Spinal cord (tissue), 10 donors: ENCODE measurements around the gene APOL5. TPM values are rescaled to one million over a fixed set of nuclear protein-coding genes. Genes with fewer than 3 reads are reported as not detected.
"Not testable (repeated sequence)": the region's sequence is repeated elsewhere in the genome, so short reads cannot be mapped to it uniquely, and the experiment has no call there.

Experiments used
- DNase-seq, 6 donors: peaks; one replicate each; pipeline versions ENCODE4 v3.0.0 to v3.0.0-alpha.2; 2013 to 2015; ENCODE audit warnings: low spot score in 6 of 6, low read depth in 4 of 6
- H3K27ac ChIP-seq: one replicate; pipeline ENCODE4 v1.5.1; 2013; ENCODE audit warnings: low read depth, low read length, control low read depth
- H3K27me3 ChIP-seq: one replicate; pipeline ENCODE4 v1.6.1; 2013; ENCODE audit warnings: low read length; ENCODE audit not compliant: control insufficient read depth, insufficient read depth
- H3K36me3 ChIP-seq: one replicate; pipeline ENCODE4 v1.6.1; 2013; ENCODE audit warnings: low read length; ENCODE audit not compliant: control insufficient read depth, insufficient read depth
- H3K4me1 ChIP-seq: one replicate; pipeline ENCODE4 v1.6.1; 2013; ENCODE audit warnings: low read length; ENCODE audit not compliant: control insufficient read depth, insufficient read depth
- H3K4me3 ChIP-seq: one replicate; pipeline ENCODE4 v1.5.1; 2013; ENCODE audit warnings: low read depth, low read length, control low read depth
- H3K9me3 ChIP-seq: one replicate; pipeline ENCODE4 v1.6.1; 2013; ENCODE audit warnings: low read length; ENCODE audit not compliant: control insufficient read depth, insufficient read depth
- WGBS: methylation state at CpG from one replicate; pipeline ENCODE4 v1.1.5; 2013; ENCODE audit warnings: missing lambda C conversion rate; ENCODE audit not compliant: insufficient coverage; 5-methylcytosine and 5-hydroxymethylcytosine counted together
- long read RNA-seq, 4 donors: transcript quantifications; one replicate each; lab custom pipeline, GENCODE V29; 2026
- polyA plus RNA-seq, 2 donors: library from polyadenylated mRNA; unstranded; fragments of 120-200 nt; gene quantifications; one replicate each; pipeline ENCODE4 v1.2.1, GENCODE V29; 2013; ENCODE audit not compliant: insufficient read length in 2 of 2
- total RNA-seq, 2 donors: library from RNA; depleted of rRNA in 1 of 2; stranded (reverse); fragments of 120-200 nt in 1 of 2; fragments of >200 nt in 1 of 2; gene quantifications; one replicate each; pipeline versions ENCODE4 v1.2.3 to v1.2.4, GENCODE V29; 2013 to 2014
- donor health status: healthy.

APOL5 gene, protein sequence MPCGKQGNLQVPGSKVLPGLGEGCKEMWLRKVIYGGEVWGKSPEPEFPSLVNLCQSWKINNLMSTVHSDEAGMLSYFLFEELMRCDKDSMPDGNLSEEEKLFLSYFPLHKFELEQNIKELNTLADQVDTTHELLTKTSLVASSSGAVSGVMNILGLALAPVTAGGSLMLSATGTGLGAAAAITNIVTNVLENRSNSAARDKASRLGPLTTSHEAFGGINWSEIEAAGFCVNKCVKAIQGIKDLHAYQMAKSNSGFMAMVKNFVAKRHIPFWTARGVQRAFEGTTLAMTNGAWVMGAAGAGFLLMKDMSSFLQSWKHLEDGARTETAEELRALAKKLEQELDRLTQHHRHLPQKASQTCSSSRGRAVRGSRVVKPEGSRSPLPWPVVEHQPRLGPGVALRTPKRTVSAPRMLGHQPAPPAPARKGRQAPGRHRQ
- total RNA-seq: under 1 TPM in 1 of 2 donors, not detected in 1; 0.39 TPM
- not detected for polyA plus RNA-seq
- long read RNA-seq, donor 1: 0 reads
- long read RNA-seq, donor 2: 0 reads
- long read RNA-seq, donor 3: 0 reads
- long read RNA-seq, donor 4, partial matches to known transcripts: 0 of 9 reads
- long read RNA-seq, donor 4, other reads (novel, unspliced or antisense): 9 of 9 reads

DNA sequence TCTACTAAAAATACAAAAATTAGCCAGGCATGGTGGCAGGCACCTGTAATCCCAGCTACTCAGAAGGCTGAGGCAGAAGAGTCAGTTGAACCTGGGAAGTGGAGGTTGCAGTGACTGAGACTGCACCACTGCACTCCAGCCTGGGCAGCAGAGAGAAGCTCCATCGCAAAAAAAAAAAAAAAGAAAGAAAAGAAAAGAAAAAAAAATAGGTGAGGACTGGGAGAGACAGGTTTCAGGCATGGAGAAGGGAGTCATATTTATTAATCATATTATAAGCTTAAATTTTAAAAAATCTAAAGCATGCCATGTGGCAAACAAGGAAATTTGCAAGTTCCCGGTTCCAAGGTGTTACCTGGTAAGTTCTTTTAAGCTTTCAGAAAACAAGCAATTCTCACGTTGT lies at the start of gene APOL5:
Gene APOL5 (plus strand): TSS at position 301 of the 400 bp plus-strand sequence. CDS start 0 bp downstream, at position 301.
- H3K4me1 ChIP-seq: no peaks in the 10 kb centered on the region

DNA sequence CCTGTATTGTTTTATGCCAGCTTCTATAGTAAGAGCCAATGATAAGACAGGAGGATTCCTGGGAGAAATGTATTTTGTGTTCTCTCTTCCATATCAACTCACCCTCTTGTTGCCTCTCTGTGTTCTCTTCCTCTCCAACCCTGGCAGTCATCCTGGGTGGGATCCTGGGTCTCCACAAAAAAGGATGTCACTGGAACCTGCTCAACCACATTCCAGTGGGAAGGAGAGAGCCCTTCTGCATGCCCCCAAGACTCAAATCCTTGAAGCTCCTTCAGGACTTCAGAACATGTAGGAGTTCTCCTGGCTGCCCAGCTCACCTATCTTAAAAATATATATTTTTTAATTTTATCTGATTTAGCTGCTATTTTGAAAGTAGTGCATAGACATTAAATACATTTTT lies 43.3 kb upstream of the APOL5 start:
- Histone ChIP-seq H3K9me3 (no peaks in the 10 kb centered on the region), H3K4me1 (no peaks in the 10 kb centered on the region), H3K27me3 (no peaks in the 10 kb centered on the region), H3K36me3 (no peaks in the 10 kb centered on the region), H3K27ac (no peak overlapping the region), H3K4me3 (no peak overlapping the region)
- DNase-seq: no peak

More for the DNA sequence above, at the start of gene APOL5:
- H3K27me3 ChIP-seq: no peaks in the 10 kb centered on the region
- no CpG with 5 or more reads among the region's 3 CpGs for WGBS
- no peak within 1 kb of the TSS for H3K4me3 ChIP-seq
- DNase-seq: no peak
- H3K27ac ChIP-seq: no peak within 1 kb of the TSS
- H3K9me3 ChIP-seq: no peaks in the 10 kb centered on the region
- H3K36me3 ChIP-seq: no peaks in the 10 kb centered on the region

DNA sequence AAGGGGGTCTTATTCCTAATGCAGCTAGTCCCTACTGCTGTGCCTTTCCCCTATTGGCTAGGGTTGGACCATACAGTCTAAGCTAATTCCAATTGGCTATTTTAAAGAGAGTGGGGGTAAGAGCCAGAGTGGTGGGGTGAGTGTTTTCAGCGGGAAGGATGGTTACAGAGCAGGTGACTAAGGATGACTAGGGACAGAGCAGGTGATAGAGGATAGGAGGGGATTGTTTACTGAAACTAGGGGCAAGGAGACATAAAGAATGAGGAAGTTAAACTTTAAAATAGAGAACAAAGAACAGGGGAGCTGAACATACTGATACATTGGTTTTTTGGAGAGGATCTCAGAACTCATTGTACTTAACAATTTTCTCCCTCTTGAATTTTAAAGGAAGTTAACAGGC lies 41.6 kb upstream of the APOL5 start:
- not testable (repeated sequence) for H3K27ac ChIP-seq, H3K9me3 ChIP-seq, H3K4me3 ChIP-seq, H3K27me3 ChIP-seq, DNase-seq, H3K4me1 ChIP-seq, H3K36me3 ChIP-seq
- WGBS: no CpG with 5 or more reads among the region's 1 CpG

DNA sequence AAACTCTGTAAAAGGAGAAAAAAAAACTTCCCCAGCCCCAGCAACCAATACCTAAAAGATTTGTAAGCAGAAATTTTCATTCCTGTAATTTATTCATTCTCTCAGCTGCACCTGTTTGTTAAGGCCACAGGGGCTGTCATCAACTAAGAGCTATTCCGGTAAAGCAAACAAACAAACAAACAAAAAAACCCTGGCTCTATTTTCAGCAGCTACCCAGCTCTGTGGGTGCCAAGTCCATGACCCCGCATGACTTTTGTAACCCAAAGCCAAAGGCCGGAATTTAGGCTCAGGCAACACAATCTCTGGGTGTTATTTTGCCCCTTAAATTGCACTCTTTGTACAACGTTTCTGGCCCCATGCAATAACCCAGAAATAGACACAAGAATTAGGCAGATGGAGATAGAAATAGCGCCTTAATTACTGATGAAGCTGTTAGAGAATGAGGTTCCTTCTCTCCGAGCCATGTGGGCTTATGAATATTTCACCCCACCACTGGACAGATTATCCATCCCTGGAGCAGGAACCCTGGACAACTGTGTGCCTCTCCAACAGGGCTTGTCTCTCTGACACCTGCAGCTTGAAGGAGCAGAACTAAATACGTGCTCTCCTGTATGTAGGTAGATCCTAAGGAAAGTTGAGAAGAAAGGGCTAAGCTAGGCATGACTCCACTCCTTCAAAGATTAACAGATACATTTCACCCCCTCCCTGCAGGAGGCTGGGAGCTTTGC lies 40.0 kb upstream of the APOL5 start:
- DNase-seq: no peak
- Histone ChIP-seq H3K27ac (no peak overlapping the region), H3K4me3 (no peak overlapping the region), H3K36me3 (no peaks in the 10 kb centered on the region), H3K4me1 (no peaks in the 10 kb centered on the region), H3K9me3 (peaks cover 4% of the 10 kb centered on the region), H3K27me3 (no peaks in the 10 kb centered on the region)
- 50% methylated on average over 4 of the region's 7 CpGs for WGBS

DNA sequence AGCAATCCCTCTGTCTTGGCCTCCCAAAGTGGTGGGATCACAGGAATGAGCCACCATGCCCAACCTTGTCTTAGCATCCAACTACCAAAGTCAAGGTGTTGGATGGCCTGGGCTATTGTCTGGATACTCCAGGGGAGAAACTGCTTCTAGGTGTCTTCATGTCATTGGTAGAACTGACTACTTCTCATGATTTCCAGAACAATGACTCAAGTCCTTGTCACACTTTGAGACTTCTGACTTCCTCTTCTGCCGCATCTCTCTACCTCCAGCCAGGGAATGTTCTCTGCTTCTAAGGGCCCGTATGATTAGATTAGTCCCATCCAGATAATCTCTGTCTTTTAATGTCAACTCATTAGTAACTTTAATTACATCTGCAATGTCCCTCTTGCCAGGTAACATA lies 38.8 kb upstream of the APOL5 start:
- H3K36me3 ChIP-seq: no peaks in the 10 kb centered on the region
- H3K4me3 ChIP-seq: no peak overlapping the region
- 100% methylated on average over 1 of the region's 2 CpGs for WGBS
- H3K27ac ChIP-seq: no peak overlapping the region
- H3K4me1 ChIP-seq: no peaks in the 10 kb centered on the region
- H3K9me3 ChIP-seq: peaks cover 4% of the 10 kb centered on the region
- no peaks in the 10 kb centered on the region for H3K27me3 ChIP-seq
- no peak for DNase-seq

DNA sequence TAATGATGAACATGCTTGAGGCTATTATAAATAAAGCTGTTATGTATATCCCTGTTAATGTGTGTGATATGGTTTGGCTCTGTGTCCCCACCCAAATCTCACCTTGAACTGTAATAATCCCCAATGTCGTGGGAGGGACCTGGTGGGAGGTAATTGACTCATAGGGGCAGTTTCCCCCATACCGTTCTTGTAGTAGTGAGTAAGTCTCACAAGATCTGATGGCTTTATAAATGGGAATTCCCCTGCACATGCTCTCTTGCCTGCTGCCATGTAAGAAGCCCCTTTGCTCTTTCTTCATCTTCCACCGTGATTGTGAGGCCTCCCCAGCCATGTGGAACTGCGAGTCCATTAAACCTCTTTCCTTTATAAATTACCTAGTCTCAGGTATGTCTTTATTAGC lies 38.2 kb upstream of the APOL5 start:
- H3K36me3 ChIP-seq, H3K27me3 ChIP-seq, H3K4me1 ChIP-seq, DNase-seq, H3K27ac ChIP-seq, H3K9me3 ChIP-seq, H3K4me3 ChIP-seq: not testable (repeated sequence)
- 90% methylated on average over 2 of the region's 4 CpGs for WGBS

DNA sequence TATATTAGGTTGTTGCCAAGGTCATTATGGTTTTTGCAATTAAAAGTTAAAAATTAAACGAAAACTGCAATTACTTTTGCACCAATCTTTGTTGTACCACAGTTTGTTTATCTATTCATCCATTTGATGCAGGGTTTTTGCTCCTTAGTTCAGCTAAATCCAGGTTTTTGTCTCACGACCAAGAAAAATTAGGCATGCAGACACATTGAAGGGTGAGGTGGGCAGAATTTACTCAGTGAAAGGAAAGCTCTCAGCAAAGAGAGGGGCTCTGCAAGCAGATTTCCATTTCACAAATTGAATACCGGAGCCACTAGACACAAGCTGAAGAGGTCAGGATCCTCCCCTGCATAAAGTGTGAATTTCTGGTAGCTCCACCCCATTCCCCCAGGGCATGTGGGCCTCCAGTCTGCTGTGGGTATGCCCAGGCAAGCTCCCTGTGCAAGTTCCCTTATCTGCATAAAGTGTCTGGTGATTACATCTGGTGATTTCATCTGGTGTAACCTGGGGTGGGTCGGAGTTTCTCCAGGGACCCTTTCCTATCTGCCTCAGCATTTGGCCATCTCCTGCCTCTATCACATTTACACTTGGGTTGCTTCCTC lies 36.1 kb upstream of the APOL5 start:
- Histone ChIP-seq H3K4me1 (no peaks in the 10 kb centered on the region), H3K4me3 (no peak overlapping the region), H3K9me3 (peaks cover 4% of the 10 kb centered on the region), H3K36me3 (no peaks in the 10 kb centered on the region), H3K27ac (no peak overlapping the region), H3K27me3 (no peaks in the 10 kb centered on the region)
- no peak for DNase-seq
- 83% methylated on average over 1 of the region's 4 CpGs for WGBS

DNA sequence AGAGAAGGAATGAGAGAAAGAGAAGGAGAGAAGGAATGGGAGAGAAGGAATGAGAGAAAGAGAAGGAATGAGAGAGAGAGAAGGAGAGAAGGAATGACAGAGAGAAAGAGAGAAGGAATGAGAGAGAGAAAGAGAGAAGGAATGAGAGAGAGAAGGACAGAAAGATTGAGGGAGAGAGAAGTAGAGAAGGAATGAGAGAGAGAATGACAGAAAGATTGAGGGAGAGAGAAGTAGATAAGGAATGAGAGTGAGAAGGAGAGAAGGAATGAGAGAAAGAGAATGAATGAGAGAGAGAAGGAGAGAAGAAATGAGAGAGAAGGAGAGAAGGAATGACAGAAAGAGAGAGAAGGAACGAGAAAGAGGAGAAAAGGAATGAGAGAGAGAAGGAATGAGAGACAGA lies 34.1 kb upstream of the APOL5 start:
- 67% methylated on average over 1 of the region's 1 CpG for WGBS

DNA sequence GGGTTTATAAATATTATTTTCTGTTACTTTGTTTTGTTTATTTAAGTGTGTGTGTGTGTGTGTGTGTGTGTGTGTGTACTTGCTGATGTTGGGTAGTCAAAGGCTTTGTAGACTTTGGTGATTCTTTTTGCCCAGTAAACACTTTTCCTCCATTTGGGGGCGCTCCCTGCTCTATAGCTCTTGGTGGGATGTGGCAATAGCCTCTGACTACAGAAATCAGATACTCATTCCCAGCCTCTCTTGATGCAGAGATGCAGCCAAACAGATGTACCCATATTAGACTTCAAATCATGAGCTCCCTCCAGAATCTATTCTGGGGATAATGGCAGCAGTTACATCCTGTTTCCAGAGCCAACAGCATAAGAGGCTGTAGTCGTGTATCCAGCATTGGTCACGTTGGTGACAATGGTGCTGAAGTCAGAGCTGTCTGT lies 33.4 kb upstream of the APOL5 start:
- peaks cover 4% of the 10 kb centered on the region for H3K9me3 ChIP-seq
- H3K27ac ChIP-seq: no peak overlapping the region
- no peaks in the 10 kb centered on the region for H3K36me3 ChIP-seq
- peak in 3 of 6 donors; percentile 2 to 58 (median 22) for DNase-seq
- H3K4me1 ChIP-seq: no peaks in the 10 kb centered on the region
- H3K27me3 ChIP-seq: no peaks in the 10 kb centered on the region
- WGBS: 21% methylated on average over 2 of the region's 3 CpGs
- no peak overlapping the region for H3K4me3 ChIP-seq

More for the DNA sequence above, 34.1 kb upstream of the APOL5 start:
- DNase-seq: no peak
- Histone ChIP-seq H3K4me1 (no peaks in the 10 kb centered on the region), H3K36me3 (no peaks in the 10 kb centered on the region), H3K27me3 (no peaks in the 10 kb centered on the region), H3K4me3 (no peak overlapping the region), H3K27ac (no peak overlapping the region), H3K9me3 (peaks cover 4% of the 10 kb centered on the region)
